CD14-positive monocyte (primary cell): Measurements from ENCODE around the gene PTPRR. TPM values are rescaled to one million over a fixed set of nuclear protein-coding genes. Genes with fewer than 3 reads are reported as not detected.

Experiments used
- DNase-seq, 3 donors: peaks; one replicate each; pipeline ENCODE4 v3.0.0-alpha.2; 2011 to 2022
- H2AFZ ChIP-seq: 2 replicates; pipeline ENCODE4 v1.6.0; 2012; ENCODE audit warnings: mild to moderate bottlenecking, low read depth, low read length, inconsistent platforms; ENCODE audit not compliant: insufficient read depth, poor library complexity, severe bottlenecking
- H3K27ac ChIP-seq, 2 donors: 1 replicate in 1 of 2; 2 replicates in 1 of 2; pipeline ENCODE4 v1.5.1; 2012 to 2013; ENCODE audit warnings: low read length in 2 of 2, control low read depth in 1 of 2, inconsistent platforms in 1 of 2, low read depth in 1 of 2, mild to moderate bottlenecking in 1 of 2
- H3K27me3 ChIP-seq, 2 donors: one replicate each; pipeline versions ENCODE4 v1.6.0 to v1.6.1; 2011 to 2013; ENCODE audit warnings: low read length in 2 of 2; ENCODE audit not compliant: control insufficient read depth in 2 of 2, insufficient read depth in 2 of 2
- H3K36me3 ChIP-seq, 2 donors: replicated peaks in 1 of 2; 1 replicate in 1 of 2; 2 replicates in 1 of 2; pipeline versions ENCODE4 v1.5.1 to v1.6.1; 2012 to 2013; ENCODE audit warnings: low read length in 2 of 2, control low read depth in 1 of 2, inconsistent platforms in 1 of 2, mild to moderate bottlenecking in 1 of 2; ENCODE audit not compliant: insufficient read depth in 2 of 2, control insufficient read depth in 1 of 2
- H3K4me1 ChIP-seq, 2 donors: 1 replicate in 1 of 2; 2 replicates in 1 of 2; pipeline versions ENCODE4 v1.5.1 to v1.6.1; 2012 to 2013; ENCODE audit warnings: low read length in 2 of 2, control low read depth in 1 of 2, inconsistent platforms in 1 of 2, mild to moderate bottlenecking in 1 of 2, moderate library complexity in 1 of 2; ENCODE audit not compliant: insufficient read depth in 2 of 2, control insufficient read depth in 1 of 2
- H3K4me2 ChIP-seq: replicated peaks from 2 replicates; pipeline ENCODE3; 2012; ENCODE audit warnings: low read length, moderate library complexity, mild to moderate bottlenecking; ENCODE audit not compliant: poor library complexity, severe bottlenecking; ENCODE audit errors: extremely low read depth
- H3K4me3 ChIP-seq, 3 experiments: fragments of 200-600 bp in 1 of 3; sonication (generic) in 1 of 3; replicated peaks in 1 of 3; 1 replicate in 2 of 3; 2 replicates in 1 of 3; pipeline ENCODE4 v1.5.1; 2011 to 2013; ENCODE audit warnings: low read length in 3 of 3, mild to moderate bottlenecking in 3 of 3, control low read depth in 2 of 3, low read depth in 2 of 3, inconsistent platforms in 1 of 3, moderate library complexity in 1 of 3
- H3K79me2 ChIP-seq: 2 replicates; pipeline ENCODE4 v1.6.0; 2012; ENCODE audit warnings: mild to moderate bottlenecking, control low read depth, inconsistent platforms, low read length, moderate library complexity; ENCODE audit not compliant: insufficient read depth
- H3K9ac ChIP-seq: 2 replicates; pipeline ENCODE4 v1.6.0; 2017; ENCODE audit warnings: low read length, mild to moderate bottlenecking; ENCODE audit not compliant: insufficient read depth, poor library complexity, severe bottlenecking
- H3K9me3 ChIP-seq, 2 donors: replicated peaks in 1 of 2; 1 replicate in 1 of 2; 2 replicates in 1 of 2; pipeline versions ENCODE4 v1.5.1 to v1.6.1; 2012 to 2013; ENCODE audit warnings: low read length in 2 of 2, control low read depth in 1 of 2; ENCODE audit not compliant: control insufficient read depth in 1 of 2, insufficient read depth in 1 of 2
- H4K20me1 ChIP-seq: 2 replicates; pipeline ENCODE4 v1.6.0; 2012; ENCODE audit warnings: mild to moderate bottlenecking, low read length, control low read depth, moderate library complexity; ENCODE audit not compliant: insufficient read depth
- H3K27ac Mint-ChIP-seq, 7 donors: one replicate each; pipeline ENCODE4 v1.8.0; 2020; ENCODE audit warnings: mild to moderate bottlenecking in 7 of 7, mixed read lengths in 7 of 7, moderate library complexity in 6 of 7, inconsistent platforms in 2 of 7
- H3K27me3 Mint-ChIP-seq, 3 donors: one replicate each; pipeline ENCODE4 v1.8.0; 2021 to 2022; ENCODE audit warnings: low read depth in 3 of 3, mild to moderate bottlenecking in 3 of 3, mixed read lengths in 3 of 3, moderate library complexity in 3 of 3, inconsistent platforms in 1 of 3
- H3K36me3 Mint-ChIP-seq, 2 donors: one replicate each; pipeline ENCODE4 v1.8.0; 2020; ENCODE audit warnings: mixed read lengths in 2 of 2, inconsistent platforms in 1 of 2, mild to moderate bottlenecking in 1 of 2
- H3K4me1 Mint-ChIP-seq: one replicate; pipeline ENCODE4 v1.8.0; 2020; ENCODE audit warnings: mild to moderate bottlenecking, mixed read lengths
- H3K4me3 Mint-ChIP-seq, 2 donors: one replicate each; pipeline ENCODE4 v1.8.0; 2020; ENCODE audit warnings: mild to moderate bottlenecking in 2 of 2, mixed read lengths in 2 of 2, moderate library complexity in 1 of 2
- H3K9me3 Mint-ChIP-seq, 7 donors: one replicate each; pipeline ENCODE4 v1.8.0; 2020 to 2022; ENCODE audit warnings: mixed read lengths in 7 of 7, mild to moderate bottlenecking in 6 of 7, moderate library complexity in 6 of 7, inconsistent platforms in 2 of 7
- CTCF ChIP-seq: fragments of 200-600 bp; IDR thresholded peaks from one replicate; pipeline ENCODE4 v1.8.0; 2022; ENCODE audit warnings: antibody characterized with exemption, mild to moderate bottlenecking
- WGBS: methylation state at CpG from one replicate; pipeline ENCODE4 v1.1.5; 2013; ENCODE audit warnings: missing lambda C conversion rate; ENCODE audit not compliant: insufficient coverage; 5-methylcytosine and 5-hydroxymethylcytosine counted together
- intact Hi-C, 2 donors: fragments of 100-400 bp; cut with micrococcal nuclease; formaldehyde crosslinking; loops; one replicate each; pipeline versions ENCODE4 v1.15.0 to v1.15.1; 2023
- polyA plus RNA-seq, 3 donors: library from polyadenylated mRNA; depleted of rRNA in 1 of 3; unstranded in 2 of 3; stranded (reverse) in 1 of 3; fragments of 300-500 nt in 2 of 3; fragments of >200 nt in 1 of 3; fragmentation: Illumina TruSeq in 2 of 3; gene quantifications; 1 replicate in 2 of 3; 2 replicates in 1 of 3; pipeline ENCODE4 v1.2.3, GENCODE V29; 2012 to 2021

The PTPRR gene
- polyA plus RNA-seq, 3 donors, result not detected

- no peaks in the 10 kb centered on the region for H3K27me3 ChIP-seq
- H3K9me3 ChIP-seq, result no peaks in the 10 kb centered on the region
- H3K4me2 ChIP-seq, result no peak overlapping the region
- Mint-ChIP-seq H3K4me1 (no peaks in the 10 kb centered on the region), H3K4me3 (no peak overlapping the region), H3K27ac (no peak overlapping the region), H3K27me3 (peaks cover 0 to 2% (median 0%) of the 10 kb centered on the region in 3 donors), H3K36me3 (no peaks in the 10 kb centered on the region), H3K9me3 (no peaks in the 10 kb centered on the region)
- no peak for DNase-seq
- H3K4me1 ChIP-seq, result no peaks in the 10 kb centered on the region
- no peak overlapping the region for H3K4me3 ChIP-seq
- no peak for TF ChIP-seq CTCF
- no peaks in the 10 kb centered on the region for H3K79me2 ChIP-seq
- H2AFZ ChIP-seq, result no peak overlapping the region
- H4K20me1 ChIP-seq, result no peaks in the 10 kb centered on the region
- intact Hi-C loops, result no loop called here
- no peak overlapping the region for H3K27ac ChIP-seq
- H3K9ac ChIP-seq, result no peak overlapping the region
- WGBS, result no CpG with 5 or more reads among the region's 1 CpG
- H3K36me3 ChIP-seq, result no peaks in the 10 kb centered on the region
Measured at GRCh38 chr12:70928071-70928470, 7.5 kb upstream of the PTPRR start.

- intact Hi-C loops, result no loop called here
- H3K9ac ChIP-seq, result no peak overlapping the region
- no peaks in the 10 kb centered on the region for H4K20me1 ChIP-seq
- no peaks in the 10 kb centered on the region for H3K27me3 ChIP-seq
- H3K4me3 ChIP-seq, result no peak overlapping the region
- no CpG with 5 or more reads among the region's 2 CpGs for WGBS
- Mint-ChIP-seq H3K4me1 (no peaks in the 10 kb centered on the region), H3K9me3 (no peaks in the 10 kb centered on the region), H3K4me3 (no peak overlapping the region), H3K27me3 (peaks cover 0 to 2% (median 0%) of the 10 kb centered on the region in 3 donors), H3K27ac (no peak overlapping the region), H3K36me3 (no peaks in the 10 kb centered on the region)
- no peaks in the 10 kb centered on the region for H3K79me2 ChIP-seq
- no peak for TF ChIP-seq CTCF
- no peak overlapping the region for H2AFZ ChIP-seq
- no peaks in the 10 kb centered on the region for H3K4me1 ChIP-seq
- H3K27ac ChIP-seq, result no peak overlapping the region
- no peak overlapping the region for H3K4me2 ChIP-seq
- H3K36me3 ChIP-seq, result no peaks in the 10 kb centered on the region
- DNase-seq, result no peak
- no peaks in the 10 kb centered on the region for H3K9me3 ChIP-seq
Measured at GRCh38 chr12:70927356-70927755, 6.8 kb upstream of the PTPRR start.
